Measurements from ENCODE around the gene PLXNA2.

Gene PLXNA2, protein sequence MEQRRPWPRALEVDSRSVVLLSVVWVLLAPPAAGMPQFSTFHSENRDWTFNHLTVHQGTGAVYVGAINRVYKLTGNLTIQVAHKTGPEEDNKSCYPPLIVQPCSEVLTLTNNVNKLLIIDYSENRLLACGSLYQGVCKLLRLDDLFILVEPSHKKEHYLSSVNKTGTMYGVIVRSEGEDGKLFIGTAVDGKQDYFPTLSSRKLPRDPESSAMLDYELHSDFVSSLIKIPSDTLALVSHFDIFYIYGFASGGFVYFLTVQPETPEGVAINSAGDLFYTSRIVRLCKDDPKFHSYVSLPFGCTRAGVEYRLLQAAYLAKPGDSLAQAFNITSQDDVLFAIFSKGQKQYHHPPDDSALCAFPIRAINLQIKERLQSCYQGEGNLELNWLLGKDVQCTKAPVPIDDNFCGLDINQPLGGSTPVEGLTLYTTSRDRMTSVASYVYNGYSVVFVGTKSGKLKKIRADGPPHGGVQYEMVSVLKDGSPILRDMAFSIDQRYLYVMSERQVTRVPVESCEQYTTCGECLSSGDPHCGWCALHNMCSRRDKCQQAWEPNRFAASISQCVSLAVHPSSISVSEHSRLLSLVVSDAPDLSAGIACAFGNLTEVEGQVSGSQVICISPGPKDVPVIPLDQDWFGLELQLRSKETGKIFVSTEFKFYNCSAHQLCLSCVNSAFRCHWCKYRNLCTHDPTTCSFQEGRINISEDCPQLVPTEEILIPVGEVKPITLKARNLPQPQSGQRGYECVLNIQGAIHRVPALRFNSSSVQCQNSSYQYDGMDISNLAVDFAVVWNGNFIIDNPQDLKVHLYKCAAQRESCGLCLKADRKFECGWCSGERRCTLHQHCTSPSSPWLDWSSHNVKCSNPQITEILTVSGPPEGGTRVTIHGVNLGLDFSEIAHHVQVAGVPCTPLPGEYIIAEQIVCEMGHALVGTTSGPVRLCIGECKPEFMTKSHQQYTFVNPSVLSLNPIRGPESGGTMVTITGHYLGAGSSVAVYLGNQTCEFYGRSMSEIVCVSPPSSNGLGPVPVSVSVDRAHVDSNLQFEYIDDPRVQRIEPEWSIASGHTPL (N-terminal part only)

DNA sequence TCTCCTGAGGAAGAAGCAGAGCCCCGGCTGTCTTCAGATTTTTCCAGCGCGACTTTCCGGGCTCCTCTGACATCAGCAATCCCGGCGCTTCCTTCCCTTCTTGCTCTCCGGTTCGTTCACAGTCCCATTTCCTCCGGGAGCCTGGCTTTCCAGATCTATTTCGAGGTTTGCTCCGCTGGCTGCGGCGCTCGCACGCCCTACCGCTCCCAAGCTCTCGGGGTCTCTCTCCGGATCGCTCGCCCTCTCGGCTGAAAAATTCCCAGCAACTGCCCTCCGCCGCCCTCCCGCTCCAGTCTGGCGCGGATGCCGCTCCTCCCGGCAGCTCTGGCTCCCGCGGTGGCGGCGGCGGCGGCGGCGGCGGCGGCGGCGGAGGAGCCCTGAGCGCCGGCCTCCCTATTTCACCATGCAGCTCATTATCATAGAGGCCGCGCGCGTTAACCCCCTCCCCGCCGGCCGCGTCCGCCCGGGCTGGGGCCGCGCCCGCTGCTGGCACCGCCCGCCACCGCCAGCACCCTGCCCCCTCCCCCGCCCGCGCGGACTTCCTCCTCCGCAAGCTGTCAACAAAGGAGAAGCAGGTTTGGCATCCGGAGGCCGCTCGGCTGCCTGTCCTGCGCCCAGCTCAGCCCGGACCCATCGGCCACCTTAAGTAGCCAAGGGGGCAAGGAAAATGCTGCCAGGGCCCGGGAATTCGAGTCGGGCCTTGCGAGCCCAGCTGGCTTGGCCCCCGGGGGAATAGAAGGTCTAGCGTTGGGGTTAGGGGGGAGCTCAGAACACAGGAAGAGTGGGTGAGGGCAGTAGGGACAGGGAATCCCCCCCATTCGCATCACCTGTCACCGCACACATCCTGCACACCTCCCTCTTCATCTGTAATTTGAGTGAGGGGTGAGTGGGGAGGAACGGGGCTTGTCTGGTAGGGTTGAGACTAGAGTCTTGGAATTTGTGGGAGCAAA lies at the start of gene PLXNA2:
Gene PLXNA2 (minus strand): TSS at position 418 of the 950 bp plus-strand sequence. CDS start 26,462 bp downstream, outside the sequence.
- DNase-seq (ENCODE audit: low read depth in 2 of 2) = peak; percentile 25 to 37

DNA sequence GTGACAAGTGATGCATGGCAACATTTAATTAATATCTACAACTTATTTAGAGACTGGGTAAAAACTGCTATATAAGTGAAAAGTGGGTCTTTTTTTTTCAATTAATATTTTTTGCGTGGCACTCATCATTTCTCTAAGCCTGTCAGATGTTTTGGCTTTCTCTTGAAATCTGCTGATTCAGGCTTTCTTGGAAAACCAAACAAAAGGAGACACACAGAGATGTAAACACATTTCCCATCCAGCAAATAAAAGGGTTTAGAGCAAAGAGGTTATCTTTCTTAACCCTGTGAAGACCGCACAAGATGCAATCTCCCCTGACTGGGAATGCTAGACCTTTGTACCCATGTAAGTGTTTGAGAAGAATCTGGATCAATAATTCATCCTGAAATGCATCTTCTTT lies 48.7 kb upstream of the PLXNA2 start:
- DNase-seq (ENCODE audit: low read depth in 2 of 2) = no peak

DNA sequence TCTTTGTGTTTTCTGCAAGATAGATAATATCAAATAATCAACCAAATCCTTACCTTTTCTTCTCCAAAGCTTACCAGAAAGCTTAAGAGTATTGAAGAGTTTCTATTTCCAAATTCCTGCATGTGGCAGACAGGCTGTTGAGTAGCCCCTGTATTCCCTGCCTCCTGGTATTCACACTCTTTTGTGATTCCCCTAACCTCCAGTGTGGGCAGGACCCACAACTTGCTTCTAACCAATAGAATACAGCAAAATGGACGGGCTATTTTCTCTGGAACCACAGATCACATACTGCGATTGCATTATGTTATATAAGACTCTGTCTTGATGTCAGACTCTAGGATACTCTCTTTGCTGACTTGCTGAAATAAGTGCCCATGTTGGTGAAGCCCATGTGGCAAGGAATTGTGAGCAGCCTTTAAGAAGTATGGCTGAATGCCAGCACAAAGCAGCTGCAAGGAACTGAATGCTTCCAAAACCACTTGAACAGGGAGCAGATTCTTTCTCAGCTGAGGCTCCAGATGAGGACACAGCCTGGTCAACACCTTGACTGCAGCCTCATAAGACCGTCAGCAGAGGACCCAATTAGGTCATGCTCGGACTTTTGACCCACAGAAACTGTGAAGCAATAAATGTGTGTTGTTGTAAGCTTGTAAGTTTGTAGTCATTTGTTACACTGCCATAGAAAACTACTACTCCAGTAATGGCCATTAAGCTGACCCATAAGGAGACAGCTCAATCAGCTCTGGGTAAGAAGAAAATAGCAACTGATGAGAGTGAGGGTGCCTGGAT lies 47.9 kb upstream of the PLXNA2 start:
- DNase-seq (ENCODE audit: low read depth in 2 of 2) = no peak

DNA sequence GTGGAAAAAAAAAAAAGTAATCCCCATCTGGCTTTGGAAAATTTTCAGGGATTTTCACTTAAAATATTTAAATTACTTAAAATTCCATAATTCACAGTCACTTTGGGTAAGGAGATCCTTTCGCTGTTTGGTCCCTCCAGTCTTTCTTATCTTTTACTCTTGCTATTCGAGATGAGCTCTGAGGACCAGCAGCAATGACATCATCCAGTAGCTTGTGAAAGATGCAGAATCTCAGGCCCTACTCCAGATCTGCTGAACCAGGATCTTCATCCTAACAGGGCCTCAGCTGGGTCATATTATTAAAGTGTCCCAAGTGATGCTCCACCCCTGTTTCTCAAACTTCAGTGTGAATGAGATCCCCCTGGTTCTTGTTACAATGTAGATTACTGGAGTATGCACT lies 46.9 kb upstream of the PLXNA2 start:
- no peak for DNase-seq (ENCODE audit: low read depth in 2 of 2)

DNA sequence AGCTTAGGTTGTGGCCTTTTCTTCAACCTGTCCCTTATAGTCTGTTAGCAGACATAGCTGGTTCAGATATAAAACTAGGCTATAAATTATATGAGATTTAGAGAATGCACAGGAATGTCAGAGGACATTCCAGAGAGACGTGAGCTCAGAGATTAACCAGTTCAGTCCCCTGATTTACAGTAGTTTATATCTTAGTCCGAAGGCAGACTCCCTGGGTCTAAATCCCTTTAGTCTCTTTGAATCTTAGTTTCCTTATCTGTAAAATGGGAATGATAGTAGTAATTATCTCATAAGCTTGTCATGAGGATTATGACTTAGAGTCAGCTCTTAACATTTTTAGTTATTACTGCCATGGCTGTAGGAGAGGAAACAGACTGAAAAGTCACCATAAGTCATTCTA lies 45.5 kb upstream of the PLXNA2 start:
- DNase-seq (ENCODE audit: low read depth in 2 of 2) = no peak

DNA sequence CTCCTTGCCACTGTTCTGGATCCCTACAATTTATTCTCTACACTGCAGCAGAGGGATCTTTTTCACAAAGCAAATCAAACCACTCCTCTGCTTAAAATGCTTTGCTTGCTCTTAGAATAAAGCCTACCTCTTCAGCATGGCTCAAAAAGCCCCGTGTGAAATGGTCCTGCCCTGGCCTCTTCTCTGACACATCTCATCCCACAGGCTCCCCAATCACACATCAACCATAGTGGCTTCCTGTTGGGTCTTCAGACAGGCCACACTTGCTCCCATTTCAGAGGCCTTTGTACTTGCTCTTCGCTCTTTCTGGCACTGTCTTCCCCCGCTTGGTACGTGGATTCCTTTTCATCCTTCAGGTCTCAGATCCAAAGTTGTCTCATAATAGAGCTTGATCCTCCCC lies 44.3 kb upstream of the PLXNA2 start:
- no peak for DNase-seq (ENCODE audit: low read depth in 2 of 2)

DNA sequence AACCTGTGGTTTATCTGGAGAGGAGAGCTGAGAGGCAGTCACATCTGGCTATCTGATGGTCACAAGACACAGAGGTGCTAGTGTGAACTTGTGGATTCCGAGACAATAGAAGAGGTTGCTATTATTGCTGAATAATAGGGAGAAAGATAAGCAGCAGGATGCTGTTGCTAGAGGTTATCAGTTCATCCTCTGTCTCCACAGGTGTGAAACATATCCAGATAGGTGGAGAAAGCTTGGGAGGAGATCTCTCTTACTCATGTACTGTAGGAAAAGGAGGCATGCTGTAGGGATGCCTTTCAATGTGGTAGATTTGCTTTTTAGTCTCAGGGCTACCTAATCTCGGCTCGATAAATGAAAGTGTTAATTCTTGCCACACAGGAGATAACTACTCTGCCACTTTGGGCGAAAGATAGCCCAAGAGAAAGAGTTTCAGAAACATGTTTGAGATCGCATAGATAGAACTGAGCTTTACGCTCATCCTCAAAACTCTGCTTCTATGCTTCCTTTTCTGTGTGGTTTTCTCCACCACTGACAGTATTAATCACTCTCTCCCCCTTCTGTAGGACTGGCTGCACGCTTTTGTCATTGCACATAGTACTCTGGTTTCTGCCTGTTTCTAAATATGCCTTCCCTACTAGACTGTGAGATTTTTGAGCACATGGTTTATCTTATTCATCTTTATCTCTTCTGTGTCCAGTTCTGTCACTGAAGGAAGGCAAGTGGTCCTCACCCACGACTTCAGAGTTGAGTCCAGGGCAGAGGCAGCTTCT lies 36.7 kb upstream of the PLXNA2 start:
- no peak for DNase-seq (ENCODE audit: low read depth in 2 of 2)

DNA sequence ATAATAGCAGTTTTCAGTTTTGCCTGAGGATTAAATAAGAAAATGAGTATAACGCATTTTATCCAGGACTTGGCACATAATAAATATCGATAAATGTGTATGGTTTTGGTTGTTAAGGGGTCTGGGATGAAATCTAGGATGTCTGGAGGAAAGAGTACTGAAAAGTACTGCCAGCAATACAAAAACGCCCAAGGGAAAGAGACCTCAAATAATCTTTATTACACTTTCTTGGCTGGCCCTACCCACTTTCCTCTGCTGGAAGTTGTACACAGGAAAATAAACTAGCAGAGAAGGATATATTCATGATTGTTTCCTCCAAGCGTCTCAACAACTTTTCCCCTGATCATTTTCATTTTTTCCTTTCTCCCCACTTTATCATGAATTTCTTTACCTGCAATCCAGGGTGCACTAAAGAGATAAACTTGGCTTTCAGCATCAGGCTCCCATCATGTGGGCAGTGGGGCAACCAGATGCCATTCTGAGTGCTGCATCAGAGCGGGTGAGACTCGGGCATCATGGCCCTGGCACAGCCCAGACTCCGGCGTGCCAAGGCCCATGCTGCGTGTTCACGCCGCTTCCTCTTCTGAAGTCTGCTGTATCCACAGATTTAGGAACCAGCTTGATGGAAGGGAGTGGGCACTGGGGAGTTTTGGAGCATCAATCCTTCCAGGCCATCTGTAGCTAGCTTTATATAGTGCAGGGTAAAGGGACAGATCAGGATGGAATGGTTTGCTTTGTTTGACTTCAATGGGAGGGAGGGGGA lies 35.8 kb upstream of the PLXNA2 start:
- DNase-seq (ENCODE audit: low read depth in 2 of 2) = no peak

DNA sequence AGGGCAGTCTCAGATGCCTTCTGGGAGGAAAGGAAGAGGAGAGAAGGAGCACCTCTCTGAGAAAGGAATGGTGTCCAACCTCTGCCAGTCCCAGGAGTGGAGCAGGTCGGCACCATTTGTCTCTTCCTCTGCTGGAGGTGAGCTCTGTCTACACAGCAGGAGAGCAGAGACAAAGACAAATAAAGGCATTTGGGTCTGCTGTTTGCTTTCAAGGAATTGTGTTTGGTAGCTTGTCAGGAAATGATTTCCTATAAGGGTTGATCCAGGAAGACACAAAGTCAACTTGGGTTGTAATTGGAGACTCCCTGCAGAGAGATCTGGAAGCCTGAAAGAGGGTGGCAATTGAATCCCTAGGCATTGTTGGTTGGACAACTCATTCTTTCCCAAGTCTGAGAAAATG lies 34.5 kb upstream of the PLXNA2 start:
- DNase-seq (ENCODE audit: low read depth in 2 of 2) = no peak

DNA sequence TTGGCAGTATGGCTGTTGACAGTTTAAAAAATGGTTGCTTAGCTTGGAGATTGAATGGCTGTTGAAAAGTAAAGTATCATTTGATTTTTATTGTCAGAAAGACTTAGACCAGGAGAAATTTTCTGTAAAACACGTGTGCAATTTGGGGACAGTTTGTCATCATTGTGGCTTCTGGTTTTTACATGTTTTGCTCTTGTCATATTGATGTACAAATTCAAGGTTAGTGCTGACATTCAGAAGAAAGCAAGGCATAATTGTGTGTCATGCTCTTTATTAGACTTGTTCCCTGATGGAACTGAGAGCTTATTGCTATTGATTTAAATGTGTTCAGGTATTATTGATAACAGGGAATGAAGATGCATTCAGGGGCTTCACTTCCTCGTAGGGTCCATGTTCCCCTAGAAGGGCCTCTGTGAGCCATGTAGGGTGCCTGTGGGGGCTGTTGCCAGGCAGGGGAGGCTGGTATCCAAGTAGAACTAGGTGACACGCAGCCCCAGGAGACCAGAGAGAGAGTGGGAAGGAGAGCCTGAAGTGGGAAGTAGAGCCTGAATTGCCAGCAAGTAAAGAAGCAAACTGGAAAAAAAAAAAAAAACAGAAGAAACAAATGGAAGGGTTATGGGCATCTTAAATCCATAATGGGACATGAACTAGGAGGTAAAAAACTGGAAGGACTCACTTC lies 32.7 kb upstream of the PLXNA2 start:
- DNase-seq (ENCODE audit: low read depth in 2 of 2) = no peak

DNA sequence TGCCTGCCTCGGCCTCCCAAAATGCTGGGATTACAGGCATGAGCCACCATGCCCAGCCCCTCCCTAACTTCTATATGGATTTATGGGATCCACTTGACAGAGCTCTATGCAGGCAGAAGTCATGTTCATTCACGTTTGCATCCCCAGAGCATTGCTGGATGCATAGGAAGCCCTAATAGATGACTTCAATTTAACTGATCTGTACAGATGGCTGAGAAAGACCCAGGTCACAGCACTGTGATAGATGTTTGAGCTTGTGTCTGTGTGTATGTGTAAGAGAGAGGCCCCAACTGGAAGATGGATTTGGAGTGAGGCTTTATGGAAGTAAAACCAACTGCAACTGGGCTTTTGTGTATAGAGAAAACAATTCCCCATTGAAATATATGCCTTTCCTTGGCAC lies 30.9 kb upstream of the PLXNA2 start:
- no peak for DNase-seq (ENCODE audit: low read depth in 2 of 2)

DNA sequence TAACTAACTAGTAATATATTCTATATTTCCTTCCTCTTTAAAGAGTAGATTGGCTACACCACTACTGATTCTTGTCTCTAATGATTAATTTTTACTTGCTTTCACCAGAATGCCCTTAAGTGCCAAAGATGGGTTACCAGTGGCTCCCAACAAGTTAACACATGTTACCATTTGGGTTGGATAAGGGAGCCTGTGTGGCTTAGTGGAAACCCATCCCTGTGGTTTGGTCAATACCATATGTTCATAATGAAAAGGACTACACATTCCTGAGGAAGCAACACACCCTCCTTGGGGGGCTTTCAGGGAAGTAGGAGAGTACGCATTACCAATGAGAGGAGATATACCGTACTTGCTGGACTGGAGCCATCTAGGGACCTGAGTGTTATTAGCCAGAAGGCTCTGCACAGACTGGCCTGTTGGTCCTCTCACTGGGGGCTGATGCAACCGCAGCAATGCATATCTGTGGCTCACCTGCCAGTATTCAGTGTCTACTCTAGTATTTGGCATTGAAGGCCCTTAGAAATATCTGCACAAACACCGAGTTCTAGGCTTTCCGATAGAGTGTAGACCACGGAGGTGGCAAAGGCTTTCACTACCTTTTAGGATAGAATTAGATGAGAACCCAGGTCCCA lies 29.3 kb upstream of the PLXNA2 start:
- no peak for DNase-seq (ENCODE audit: low read depth in 2 of 2)

DNA sequence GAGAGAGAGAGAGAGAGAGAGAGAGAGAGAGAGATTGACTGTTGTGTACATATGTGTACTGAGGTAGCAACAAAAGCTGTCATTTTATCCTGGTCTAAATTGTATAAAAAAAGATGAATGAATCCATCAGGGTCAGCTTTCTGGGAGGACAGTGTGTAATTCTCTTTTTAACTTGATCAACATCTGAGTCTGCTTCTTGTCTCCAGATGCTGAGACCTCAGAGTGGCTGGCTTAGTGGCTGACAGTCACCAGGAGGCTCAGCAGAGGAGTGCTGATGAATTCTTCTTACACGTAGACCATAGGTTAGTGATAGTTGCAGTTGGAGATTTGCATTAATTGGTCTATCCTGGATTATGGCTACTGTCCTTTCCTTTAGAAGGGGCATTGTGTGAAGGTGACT lies 28.5 kb upstream of the PLXNA2 start:
- DNase-seq (ENCODE audit: low read depth in 2 of 2) = no peak

DNA sequence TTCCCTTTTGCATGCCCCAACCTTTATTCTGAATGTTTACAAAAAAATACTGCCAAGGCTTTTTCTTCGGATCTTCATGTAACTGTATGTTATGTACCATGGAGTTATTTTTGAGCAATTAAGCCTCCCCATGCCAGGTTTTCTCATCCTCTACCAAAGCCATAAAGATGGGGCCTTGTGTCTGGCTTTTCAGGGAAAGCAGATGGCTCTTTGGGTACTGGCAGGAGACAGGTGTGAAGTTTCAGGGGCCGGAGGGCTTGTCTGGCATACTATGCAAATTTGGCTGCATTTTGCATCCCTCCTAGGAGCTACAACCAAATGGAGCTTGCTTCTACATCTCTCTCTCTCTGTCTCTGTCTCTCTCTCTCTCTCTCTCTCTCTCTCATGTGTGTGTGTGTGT lies 28.1 kb upstream of the PLXNA2 start:
- no peak for DNase-seq (ENCODE audit: low read depth in 2 of 2)

DNA sequence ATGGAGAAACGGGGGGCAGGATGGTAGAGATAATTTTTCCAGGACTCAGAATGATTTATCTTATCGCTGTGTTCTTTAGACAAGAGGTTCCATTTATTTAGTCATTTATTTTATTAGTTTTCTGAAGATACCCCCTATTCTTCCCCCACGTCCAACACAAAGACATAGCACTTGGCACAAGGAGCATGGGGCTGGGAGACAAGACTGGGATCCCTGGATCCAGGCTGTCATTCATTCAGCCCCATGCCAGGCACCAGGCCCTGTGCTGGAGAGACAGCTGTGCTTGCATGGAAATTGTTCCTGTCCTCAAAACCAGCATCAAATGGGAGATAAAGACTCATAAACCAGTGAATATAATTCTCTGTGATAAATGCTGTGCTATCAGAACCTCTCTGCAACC lies 27.1 kb upstream of the PLXNA2 start:
- DNase-seq (ENCODE audit: low read depth in 2 of 2) = no peak

DNA sequence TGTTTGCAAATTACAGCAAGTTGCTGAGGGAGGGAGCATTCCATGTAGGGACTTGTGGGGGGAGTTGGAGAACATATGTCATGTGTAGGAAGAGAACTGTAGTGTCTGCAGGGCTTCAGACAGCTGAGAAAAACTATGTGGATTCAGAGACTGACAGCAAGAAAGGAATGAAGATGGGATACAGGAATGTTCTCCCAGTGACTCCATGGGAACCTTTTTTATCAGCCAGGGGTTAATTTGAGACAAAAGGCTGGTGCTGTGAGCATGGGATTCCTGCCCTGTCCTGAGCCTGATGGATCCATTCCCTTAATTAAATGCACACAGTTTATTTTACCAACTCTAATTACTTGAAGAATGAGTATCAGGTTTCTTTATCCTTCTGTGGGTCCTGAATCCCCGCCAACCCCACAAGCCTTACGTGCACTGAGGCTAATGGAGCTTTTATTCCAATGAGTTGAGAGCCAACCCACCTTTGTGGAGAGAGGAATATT lies 26.5 kb upstream of the PLXNA2 start:
- DNase-seq (ENCODE audit: low read depth in 2 of 2) = no peak

DNA sequence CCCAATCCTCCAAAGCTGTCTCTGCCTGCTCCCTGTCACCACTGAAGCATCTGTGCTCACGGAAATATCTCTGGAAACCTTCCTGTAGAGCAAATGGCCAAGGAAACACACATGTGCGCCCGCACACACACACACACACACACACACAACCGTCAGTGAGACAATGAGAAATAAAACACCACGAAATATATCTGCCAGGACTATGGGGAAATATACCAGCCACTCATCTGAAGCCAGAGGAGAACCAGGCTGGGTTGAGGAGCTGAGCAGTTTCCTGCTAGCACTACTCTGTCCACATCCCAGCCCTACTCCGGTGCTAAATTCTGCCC lies 25.1 kb upstream of the PLXNA2 start:
- no peak for DNase-seq (ENCODE audit: low read depth in 2 of 2)
